Lung (tissue), 12 donors: ENCODE data around the gene C2orf49. TPM values are rescaled to one million over a fixed set of nuclear protein-coding genes. Genes with fewer than 3 reads are reported as not detected.

Source experiments
- ATAC-seq: fragments of 200-7000 bp; cut with Tn5 transposase; one replicate; pipeline ENCODE4 v1.9.1; 2020; ENCODE audit warnings: moderate number of reproducible peaks; ENCODE audit not compliant: insufficient read depth, low FRiP score
- DNase-seq, 3 donors: peaks; one replicate each; pipeline ENCODE4 v3.0.0-alpha.2; 2013 to 2017
- H3K27ac ChIP-seq, 2 donors: one replicate each; pipeline ENCODE4 v1.5.1; 2013; ENCODE audit warnings: mild to moderate bottlenecking in 2 of 2, moderate library complexity in 2 of 2, control low read depth in 1 of 2, inconsistent platforms in 1 of 2, low read depth in 1 of 2, low read length in 1 of 2
- H3K27me3 ChIP-seq, 3 donors: one replicate each; pipeline ENCODE4 v1.5.1; 2013; ENCODE audit warnings: low read length in 2 of 3; ENCODE audit not compliant: control insufficient read depth in 3 of 3, insufficient read depth in 3 of 3
- H3K36me3 ChIP-seq, 4 donors: one replicate each; pipeline ENCODE4 v1.5.1; 2013; ENCODE audit warnings: low read length in 4 of 4, mild to moderate bottlenecking in 1 of 4, moderate library complexity in 1 of 4; ENCODE audit not compliant: control insufficient read depth in 4 of 4, insufficient read depth in 4 of 4
- H3K4me1 ChIP-seq, 5 donors: one replicate each; pipeline ENCODE4 v1.5.1; 2013; ENCODE audit warnings: low read length in 5 of 5, mild to moderate bottlenecking in 2 of 5, moderate library complexity in 1 of 5; ENCODE audit not compliant: control insufficient read depth in 5 of 5, insufficient read depth in 5 of 5
- H3K4me3 ChIP-seq: one replicate; pipeline ENCODE4 v1.5.1; 2013; ENCODE audit warnings: mild to moderate bottlenecking, control low read depth, moderate library complexity
- H3K9ac ChIP-seq, 2 donors: one replicate each; pipeline ENCODE4 v1.5.1; 2013; ENCODE audit warnings: low read length in 2 of 2, control low read depth in 1 of 2; ENCODE audit not compliant: insufficient read depth in 1 of 2
- H3K9me3 ChIP-seq, 4 donors: one replicate each; pipeline ENCODE4 v1.5.1; 2013; ENCODE audit warnings: low read length in 3 of 4, mild to moderate bottlenecking in 1 of 4, moderate library complexity in 1 of 4; ENCODE audit not compliant: control insufficient read depth in 4 of 4, insufficient read depth in 3 of 4
- CTCF ChIP-seq: IDR thresholded peaks from 2 replicates; pipeline ENCODE4 v1.5.1; 2012; ENCODE audit warnings: mild to moderate bottlenecking; ENCODE audit errors: control extremely low read depth, extremely low read depth
- WGBS, 2 donors: extraction: QIAGEN DNeasy Blood & Tissue Kit; methylation state at CpG; one replicate each; pipeline ENCODE4 v1.1.7; 2013; 5-methylcytosine and 5-hydroxymethylcytosine counted together
- polyA plus RNA-seq, 2 donors: library from polyadenylated mRNA; stranded (reverse); fragments of 200-250 nt; gene quantifications; one replicate each; pipeline ENCODE4 v1.2.1, GENCODE V29; 2013
- total RNA-seq, 2 donors: library from RNA; depleted of rRNA in 1 of 2; stranded (reverse); fragments of >200 nt in 1 of 2; gene quantifications; one replicate each; pipeline ENCODE4 v1.2.1, GENCODE V29; 2014 to 2021
- donor health status: control.
- donor health status: control.
- donor health status: Bipolar disorder and iron deficiency.
- donor health status: healthy.
- donor health status: DM: yes; HTN: yes; CAD: no.

C2orf49 gene
- total and polyA plus RNA-seq, 4 donors, result 7.6 to 18.7 (median 10.7) TPM

DNA sequence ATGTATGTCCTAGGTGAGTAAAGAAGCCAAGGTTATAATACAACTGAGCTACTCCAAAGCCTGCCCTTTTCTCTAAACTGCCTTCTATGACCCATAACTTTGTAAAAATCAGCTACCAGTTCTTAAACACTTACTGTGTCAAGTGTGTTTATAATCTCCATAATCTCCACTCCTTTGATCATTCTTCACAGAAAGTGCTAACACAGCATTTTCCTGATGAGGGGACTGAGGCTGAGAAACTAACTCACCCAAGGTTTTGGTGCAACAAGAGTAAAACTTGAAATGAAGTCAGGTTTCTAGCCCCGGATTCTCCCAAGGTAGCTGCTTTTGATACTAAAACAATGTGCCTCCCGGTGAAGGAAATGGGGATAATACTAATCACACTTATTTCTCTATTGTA lies 1.9 kb upstream of the C2orf49 start:
- Histone ChIP-seq H3K4me3 (no peak overlapping the region), H3K27me3 (no peaks in the 10 kb centered on the region), H3K27ac (no peak overlapping the region), H3K9ac (no peak overlapping the region), H3K4me1 (peaks cover 6 to 24% (median 8%) of the 10 kb centered on the region in 5 donors), H3K9me3 (peaks cover 0 to 1% (median 0%) of the 10 kb centered on the region in 4 donors), H3K36me3 (no peaks in the 10 kb centered on the region)
- 95 to 96% methylated on average over 2 of the region's 2 CpGs for WGBS, 2 donors
- ATAC-seq (no peak), DNase-seq (no peak)
- no peak for TF ChIP-seq CTCF

DNA sequence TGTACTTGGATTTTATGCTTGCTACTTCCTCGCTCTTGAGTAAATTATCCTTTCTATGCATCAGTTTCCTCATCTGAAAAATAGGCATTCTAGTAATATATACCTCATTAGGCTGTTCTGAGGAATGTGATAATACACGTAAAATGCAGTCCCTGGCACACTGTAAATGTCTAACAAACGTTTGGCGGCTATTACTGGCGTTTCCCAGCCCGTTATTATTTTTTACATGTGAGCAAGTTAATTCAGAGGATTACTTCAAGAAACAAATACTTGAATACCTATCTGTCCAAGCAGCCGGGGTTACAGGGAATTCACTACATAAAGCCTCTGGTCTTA lies 586 bp upstream of the C2orf49 start:
- H3K27ac ChIP-seq, result peak overlapping the region; percentile 37 to 89
- TF ChIP-seq CTCF, result no peak
- H3K4me3 ChIP-seq, result peak overlapping the region; percentile 63
- ATAC-seq (no peak), DNase-seq (no peak)
- no peaks in the 10 kb centered on the region for H3K9me3 ChIP-seq
- 3 to 5% methylated on average over 7 of the region's 7 CpGs for WGBS, 2 donors
- H3K36me3 ChIP-seq, result peaks cover 0 to 6% (median 5%) of the 10 kb centered on the region in 4 donors
- peak overlapping the region; percentile 86 to 94 for H3K9ac ChIP-seq
- H3K4me1 ChIP-seq, result peaks cover 4 to 24% (median 8%) of the 10 kb centered on the region in 5 donors
- H3K27me3 ChIP-seq, result no peaks in the 10 kb centered on the region

- Histone ChIP-seq H3K9me3 (no peaks in the 10 kb centered on the region), H3K4me1 (peaks cover 4 to 24% (median 8%) of the 10 kb centered on the region in 5 donors), H3K9ac (peak overlapping the region; percentile 89 to 90), H3K27me3 (no peaks in the 10 kb centered on the region), H3K27ac (peak overlapping the region; percentile 89 to 93), H3K4me3 (peak overlapping the region; percentile 63), H3K36me3 (peaks cover 4 to 12% (median 6%) of the 10 kb centered on the region in 4 donors)
- 8 to 13% methylated on average over 5 of the region's 5 CpGs for WGBS, 2 donors
- DNase-seq, result no peak
- no peak for ATAC-seq
- no peak for TF ChIP-seq CTCF
These were observed 663 bp downstream of the C2orf49 start for GRCh38 chr2:105338020-105338385.

DNA sequence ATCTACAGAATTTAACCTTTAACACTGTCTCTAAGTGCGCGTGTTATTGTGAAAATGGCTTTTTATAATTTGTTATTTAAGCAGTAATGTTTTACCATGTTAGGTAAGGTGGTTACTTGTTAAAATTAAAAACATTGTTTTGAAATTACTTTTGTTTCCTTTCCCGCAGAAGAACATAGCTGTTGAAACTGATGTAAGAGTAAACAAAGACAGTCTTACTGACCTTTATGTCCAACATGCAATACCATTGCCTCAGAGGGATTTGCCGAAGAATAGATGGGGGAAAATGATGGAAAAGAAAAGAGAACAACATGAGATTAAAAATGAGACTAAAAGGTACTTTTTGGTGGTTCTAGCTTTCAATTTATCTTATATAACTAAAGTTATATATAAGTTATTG lies 2.1 kb downstream of the C2orf49 start:
- Histone ChIP-seq H3K4me3 (no peak overlapping the region), H3K4me1 (peaks cover 4 to 24% (median 8%) of the 10 kb centered on the region in 5 donors), H3K9me3 (no peaks in the 10 kb centered on the region), H3K36me3 (peaks cover 5 to 14% (median 11%) of the 10 kb centered on the region in 4 donors), H3K27ac (no peak overlapping the region), H3K9ac (no peak overlapping the region), H3K27me3 (no peaks in the 10 kb centered on the region)
- 84 to 89% methylated on average over 4 of the region's 4 CpGs for WGBS, 2 donors
- TF ChIP-seq CTCF, result no peak
- no peak for DNase-seq
- no peak for ATAC-seq
